Caco-2 (cell line): Measurements from ENCODE around the gene ACSM3. TPM values are rescaled to one million over a fixed set of nuclear protein-coding genes. Genes with fewer than 3 reads are reported as not detected.

Experiments
- BruUV-seq: library from RNA; stranded (reverse); fragments of 400-500 nt; replicated peaks from 2 replicates; lab custom pipeline; 2021; lab: Mats Ljungman, UMichigan
- CTCF ChIA-PET: fragments of 300-600 bp; sonication (Branson Sonifier 250); formaldehyde crosslinking; loops from one replicate; lab custom pipeline; 2022; ENCODE audit warnings: antibody characterized with exemption; lab: Charles Lee
- POLR2A ChIA-PET: fragments of 300-600 bp; sonication (Branson Sonifier 250); formaldehyde crosslinking; loops from one replicate; lab custom pipeline; 2022; ENCODE audit warnings: antibody characterized with exemption; lab: Charles Lee
- DNase-seq, 2 experiments: peaks; one replicate each; pipeline versions ENCODE4 v3.0.0 to v3.0.0-alpha.2; 2020 to 2022
- H3K27me3 ChIP-seq: replicated peaks from 2 replicates; pipeline ENCODE4 v1.6.0; 2011; ENCODE audit warnings: low read length; ENCODE audit not compliant: control insufficient read depth, insufficient read depth
- H3K36me3 ChIP-seq: 2 replicates; pipeline ENCODE4 v1.5.1; 2011; ENCODE audit warnings: low read length; ENCODE audit not compliant: control insufficient read depth, insufficient read depth
- H3K4me1 ChIP-seq: fragments of 250-450 bp; sonication (Bioruptor Pico); 2 replicates; pipeline ENCODE4 v1.5.1; 2020; ENCODE audit warnings: mild to moderate bottlenecking
- H3K4me3 ChIP-seq: 2 replicates; pipeline ENCODE4 v1.5.1; 2011; ENCODE audit warnings: low read depth, mild to moderate bottlenecking, control low read depth, low read length
- H3K9me3 ChIP-seq: fragments of 250-450 bp; sonication (Bioruptor Pico); 2 replicates; pipeline ENCODE4 v1.5.1; 2020; ENCODE audit warnings: mild to moderate bottlenecking, moderate library complexity
- H3K27ac Mint-ChIP-seq: one replicate; pipeline ENCODE4 v1.8.0; 2022; ENCODE audit warnings: mixed read lengths; ENCODE audit not compliant: unreplicated experiment
- H3K27me3 Mint-ChIP-seq: one replicate; pipeline ENCODE4 v1.8.0; 2022; ENCODE audit warnings: mixed read lengths; ENCODE audit not compliant: insufficient read depth, unreplicated experiment
- H3K36me3 Mint-ChIP-seq: one replicate; pipeline ENCODE4 v1.8.0; 2022; ENCODE audit warnings: mild to moderate bottlenecking, mixed read lengths; ENCODE audit not compliant: insufficient read depth, unreplicated experiment
- H3K4me1 Mint-ChIP-seq: one replicate; pipeline ENCODE4 v1.8.0; 2022; ENCODE audit warnings: low read depth, mixed read lengths; ENCODE audit not compliant: unreplicated experiment
- H3K4me3 Mint-ChIP-seq: one replicate; pipeline ENCODE4 v1.8.0; 2022; ENCODE audit warnings: mild to moderate bottlenecking, moderate library complexity, mixed read lengths; ENCODE audit not compliant: unreplicated experiment
- H3K9me3 Mint-ChIP-seq: one replicate; pipeline ENCODE4 v1.8.0; 2022; ENCODE audit warnings: mixed read lengths; ENCODE audit not compliant: unreplicated experiment
- CTCF ChIP-seq, 2 experiments: fragments of 200-600 bp in 1 of 2; IDR thresholded peaks; 1 replicate in 1 of 2; 2 replicates in 1 of 2; pipeline versions ENCODE4 v1.5.1 to v1.8.0; 2011 to 2022; ENCODE audit warnings: antibody characterized with exemption in 1 of 2, control low read depth in 1 of 2, inconsistent platforms in 1 of 2, low read depth in 1 of 2, low read length in 1 of 2, mild to moderate bottlenecking in 1 of 2, moderate library complexity in 1 of 2; ENCODE audit not compliant: insufficient read depth in 1 of 2, severe bottlenecking in 1 of 2, unreplicated experiment in 1 of 2
- intact Hi-C: fragments of 100-400 bp; cut with micrococcal nuclease; formaldehyde crosslinking; loops from one replicate; pipeline ENCODE4 v1.10.0; 2022; ENCODE audit not compliant: unreplicated experiment
- total RNA-seq: library from RNA; stranded (reverse); gene quantifications from 2 replicates; pipeline ENCODE4 v1.2.3, GENCODE V29; 2022

Gene ACSM3
- total RNA-seq, 1 experiment from 2014 or later = 6.9 TPM

GRCh38 chr16:20746461-20746860 is 17.4 kb upstream of the ACSM3 start:
- peaks cover 7% of the 10 kb centered on the region for H3K36me3 Mint-ChIP-seq
- ChIA-PET POLR2A (no interaction called here), CTCF (no interaction called here)
- H3K36me3 ChIP-seq = no peaks in the 10 kb centered on the region
- intact Hi-C loops = no loop called here
- H3K27me3 Mint-ChIP-seq = no peaks in the 10 kb centered on the region
- H3K4me3 ChIP-seq = no peak overlapping the region
- H3K9me3 ChIP-seq = peaks cover 4% of the 10 kb centered on the region; the same call in 1 of the 2 replicates
- no peaks in the 10 kb centered on the region for H3K4me1 ChIP-seq
- no peaks in the 10 kb centered on the region for H3K27me3 ChIP-seq
- H3K4me1 Mint-ChIP-seq = no peaks in the 10 kb centered on the region
- H3K4me3 Mint-ChIP-seq = no peak overlapping the region
- DNase-seq = no peak
- no TSS peak for BruUV-seq
- H3K9me3 Mint-ChIP-seq = peaks cover 12% of the 10 kb centered on the region
- no peak overlapping the region for H3K27ac Mint-ChIP-seq
- no peak for TF ChIP-seq CTCF (IDR thresholded peaks at IDR 0.05; ENCODE audit: insufficient read depth in 1 of 2, low read depth in 1 of 2, low read length in 1 of 2, severe bottlenecking in 1 of 2, unreplicated experiment in 1 of 2)

GRCh38 chr16:20747030-20747816 is 16.6 kb upstream of the ACSM3 start:
- intact Hi-C loops = no loop called here
- POLR2A ChIA-PET = no interaction called here

GRCh38 chr16:20749474-20749873 is 14.3 kb upstream of the ACSM3 start:
- DNase-seq = no peak
- Mint-ChIP-seq H3K4me1 (no peaks in the 10 kb centered on the region), H3K4me3 (no peak overlapping the region), H3K36me3 (no peaks in the 10 kb centered on the region), H3K9me3 (peaks cover 12% of the 10 kb centered on the region), H3K27me3 (peaks cover 11% of the 10 kb centered on the region), H3K27ac (no peak overlapping the region)
- intact Hi-C loops = no loop called here
- Histone ChIP-seq H3K27me3 (no peaks in the 10 kb centered on the region), H3K36me3 (no peaks in the 10 kb centered on the region), H3K9me3 (peaks cover 4% of the 10 kb centered on the region; the same call in 1 of the 2 replicates), H3K4me1 (no peaks in the 10 kb centered on the region), H3K4me3 (no peak overlapping the region)
- CTCF ChIA-PET = no interaction called here
- BruUV-seq = no TSS peak
- no peak for TF ChIP-seq CTCF (IDR thresholded peaks at IDR 0.05; ENCODE audit: insufficient read depth in 1 of 2, low read depth in 1 of 2, low read length in 1 of 2, severe bottlenecking in 1 of 2, unreplicated experiment in 1 of 2)
- POLR2A ChIA-PET = no interaction called here

More at GRCh38 chr16:20747030-20747816, 16.6 kb upstream of the ACSM3 start:
- BruUV-seq = no TSS peak
- Mint-ChIP-seq H3K27me3 (no peaks in the 10 kb centered on the region), H3K4me3 (no peak overlapping the region), H3K9me3 (peaks cover 12% of the 10 kb centered on the region), H3K27ac (no peak overlapping the region), H3K36me3 (no peaks in the 10 kb centered on the region), H3K4me1 (no peaks in the 10 kb centered on the region)
- no peaks in the 10 kb centered on the region for H3K27me3 ChIP-seq
- peaks cover 4% of the 10 kb centered on the region; the same call in 1 of the 2 replicates for H3K9me3 ChIP-seq
- DNase-seq = no peak
- H3K4me3 ChIP-seq = no peak overlapping the region
- no peak for TF ChIP-seq CTCF (IDR thresholded peaks at IDR 0.05; ENCODE audit: insufficient read depth in 1 of 2, low read depth in 1 of 2, low read length in 1 of 2, severe bottlenecking in 1 of 2, unreplicated experiment in 1 of 2)
- H3K4me1 ChIP-seq = no peaks in the 10 kb centered on the region
- H3K36me3 ChIP-seq = no peaks in the 10 kb centered on the region
- CTCF ChIA-PET = no interaction called here
